HG03097 (cell line): ENCODE data around the gene PARP14.
"Not testable (repeated sequence)": the region's sequence is repeated elsewhere in the genome, so short reads cannot be mapped to it uniquely, and the experiment has no call there.

Source experiments
- ATAC-seq: cut with Tn5 transposase; IDR thresholded peaks from one replicate; pipeline ENCODE4 v1.9.1; 2021; ENCODE audit not compliant: unreplicated experiment, low FRiP score

Gene PARP14

DNA sequence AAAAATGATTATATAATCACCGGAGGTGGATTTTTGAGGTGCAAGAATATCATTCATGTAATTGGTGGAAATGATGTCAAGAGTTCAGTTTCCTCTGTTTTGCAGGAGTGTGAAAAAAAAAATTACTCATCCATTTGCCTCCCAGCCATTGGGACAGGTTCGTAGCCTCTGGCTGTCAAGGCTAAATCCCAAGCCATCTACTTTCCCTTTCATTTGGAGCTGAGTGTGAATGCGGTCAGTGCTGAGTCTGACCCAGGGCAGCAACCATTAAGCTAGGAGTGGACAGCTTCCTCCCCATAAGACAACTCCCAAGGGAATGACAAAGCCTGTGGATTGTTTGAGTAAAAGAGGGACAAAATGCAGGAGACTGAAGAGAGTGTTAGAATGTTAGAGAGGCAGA is 33.6 kb downstream of the PARP14 start:
- ATAC-seq, result no peak

GRCh38 chr3:122716667-122717066 is 36.0 kb downstream of the PARP14 start:
- no peak for ATAC-seq

DNA sequence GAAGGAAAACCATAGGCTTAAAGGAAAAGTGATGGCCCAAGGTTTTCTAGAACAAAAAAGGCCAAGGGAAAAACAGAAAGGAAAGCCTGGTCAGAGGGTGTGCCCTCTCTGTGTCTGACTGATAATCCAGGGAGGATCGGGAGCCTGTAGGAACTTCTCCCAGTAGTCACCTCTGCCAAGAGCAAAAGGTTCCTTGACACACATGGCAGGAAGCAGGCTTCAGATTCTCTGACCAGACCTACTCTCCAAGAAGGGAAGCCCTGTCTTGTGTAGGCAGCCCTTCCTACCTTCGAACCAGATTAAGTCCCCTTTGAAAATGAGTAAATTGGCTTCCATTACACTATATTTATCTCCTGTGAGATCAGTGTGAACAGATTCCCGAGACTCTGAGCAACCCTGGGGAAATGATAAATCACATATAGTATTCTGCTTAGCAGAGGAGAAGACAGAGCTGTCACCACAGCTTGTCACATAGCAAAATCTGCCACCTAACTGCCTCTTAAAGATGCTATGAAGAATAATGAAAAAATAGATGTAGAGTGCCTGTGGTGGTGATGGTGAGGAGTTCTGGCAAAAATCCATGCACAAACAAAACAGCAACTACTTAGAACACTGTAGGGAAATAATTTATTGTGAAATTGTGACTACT is 38.8 kb downstream of the PARP14 start:
- ATAC-seq, result no peak

- no peak for ATAC-seq
Observed at GRCh38 chr3:122725106-122725505, 44.5 kb downstream of the PARP14 start.

GRCh38 chr3:122727294-122727693 is 46.7 kb downstream of the PARP14 start:
- ATAC-seq, result no peak

DNA sequence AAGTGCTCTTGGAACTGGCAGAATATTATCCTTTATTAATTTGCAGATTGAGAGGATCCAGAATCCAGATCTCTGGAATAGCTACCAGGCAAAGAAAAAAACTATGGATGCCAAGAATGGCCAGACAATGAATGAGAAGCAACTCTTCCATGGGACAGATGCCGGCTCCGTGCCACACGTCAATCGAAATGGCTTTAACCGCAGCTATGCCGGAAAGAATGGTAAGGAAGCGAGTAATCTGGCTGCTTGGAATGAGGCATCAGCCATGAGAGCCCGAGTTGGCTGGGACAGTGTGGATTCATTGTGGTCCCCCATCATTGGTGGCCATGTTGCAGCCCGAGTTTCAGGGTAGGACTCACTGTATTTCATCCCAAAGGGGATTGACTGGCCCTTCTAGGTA is 47.1 kb downstream of the PARP14 start:
- ATAC-seq, result no peak

- no peak for ATAC-seq
Observed at GRCh38 chr3:122728186-122728585, 47.5 kb downstream of the PARP14 start.

DNA sequence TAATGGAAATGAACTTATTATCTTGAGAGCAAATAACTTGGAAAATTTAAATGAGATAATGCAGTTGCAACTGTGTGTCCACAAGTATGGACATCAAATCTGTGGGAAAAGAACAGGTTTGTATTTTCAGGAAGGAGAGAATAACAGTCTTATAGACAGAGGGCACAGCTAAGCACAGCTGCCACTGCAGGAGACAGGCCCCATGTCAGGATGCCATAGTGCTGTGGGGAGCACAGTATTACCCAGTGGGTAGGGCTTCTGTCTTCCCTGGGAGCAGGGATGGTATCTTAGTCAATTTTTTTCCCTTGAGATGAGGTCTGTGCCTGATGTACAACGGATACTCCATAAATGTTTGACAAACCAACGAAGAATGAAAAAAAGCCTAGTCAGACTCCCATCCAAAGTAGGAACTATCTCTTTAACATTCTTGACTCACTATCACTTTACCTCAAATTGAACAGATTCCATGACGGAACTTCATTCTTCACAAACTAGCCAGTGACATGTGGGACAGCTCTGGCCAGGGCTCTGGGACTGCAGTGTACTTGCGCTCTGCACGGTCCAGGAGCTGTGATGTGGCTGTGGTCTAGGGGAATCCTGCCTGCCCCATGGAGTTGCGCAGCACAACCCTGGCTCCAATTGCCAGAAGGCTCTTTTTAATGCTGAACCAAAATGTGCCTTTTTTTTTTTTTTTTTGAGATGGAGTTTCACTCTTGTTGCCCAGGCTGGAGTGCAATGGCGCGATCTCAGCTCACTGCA is 48.3 kb downstream of the PARP14 start:
- no peak for ATAC-seq

DNA sequence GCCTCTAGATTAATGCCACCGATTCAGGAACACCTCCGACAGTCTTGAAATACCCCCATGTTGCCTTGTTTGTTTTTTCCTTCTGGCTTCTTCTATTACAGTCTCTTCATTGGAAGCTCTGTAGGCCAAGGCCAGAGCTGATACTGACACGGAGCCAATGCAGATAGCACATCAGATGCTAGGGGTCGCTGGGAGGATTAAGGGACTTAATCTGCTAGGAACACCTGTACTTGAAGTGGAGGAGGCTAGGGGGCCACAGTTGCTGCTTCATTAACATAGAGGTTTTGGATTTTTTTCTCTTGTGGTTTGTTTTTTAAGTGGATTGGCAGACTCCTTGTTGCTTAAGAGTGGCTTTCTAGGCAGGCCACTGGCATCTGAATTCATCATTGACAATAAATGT is 49.6 kb downstream of the PARP14 start:
- no peak for ATAC-seq

- not testable (repeated sequence) for ATAC-seq
Observed at GRCh38 chr3:122732682-122733525, 52.3 kb downstream of the PARP14 start.

GRCh38 chr3:122739172-122739571 is 58.5 kb downstream of the PARP14 start:
- ATAC-seq, result no peak

DNA sequence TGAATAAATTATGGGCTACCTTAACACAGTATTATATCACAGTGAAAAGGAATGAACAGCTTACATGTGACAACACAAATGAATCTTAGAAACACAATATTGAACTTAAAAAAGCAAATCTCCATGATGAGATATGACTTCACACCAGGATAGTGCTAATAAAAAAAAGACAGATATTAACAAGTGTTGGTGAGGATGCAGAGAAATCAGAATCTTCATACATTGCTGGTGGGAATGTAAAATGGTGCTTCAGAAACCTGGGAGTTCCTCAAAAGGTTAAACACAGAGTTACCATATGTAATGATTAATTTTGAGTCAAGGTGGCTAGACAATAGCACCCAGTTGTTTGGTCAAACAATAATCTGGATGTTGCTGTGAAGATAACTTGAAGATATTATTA is 61.6 kb downstream of the PARP14 start:
- no peak for ATAC-seq

DNA sequence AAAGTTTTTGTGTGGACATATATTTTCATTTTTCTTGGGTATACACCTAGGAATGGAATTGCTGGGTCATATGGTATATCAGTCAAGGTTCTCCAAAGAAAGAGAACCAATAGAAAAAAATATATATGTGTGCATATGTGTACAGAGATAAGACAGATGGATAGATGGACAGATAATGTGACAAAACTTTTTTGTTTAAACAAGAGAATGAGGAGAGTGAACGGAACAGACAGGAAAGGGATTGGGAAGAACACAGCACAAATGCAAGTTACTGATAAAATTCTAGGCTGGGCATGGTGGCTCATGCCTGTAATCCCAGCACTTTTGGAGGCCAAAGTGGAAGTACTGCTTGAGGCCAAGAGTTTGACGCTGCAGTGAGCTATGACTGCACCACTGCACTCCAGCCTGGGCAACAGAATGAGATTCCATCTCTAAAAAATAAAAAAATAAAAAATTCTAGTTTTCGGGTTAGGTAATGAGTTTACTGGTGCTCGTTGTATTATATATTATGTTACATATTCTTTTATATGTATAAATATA is 63.0 kb downstream of the PARP14 start:
- no peak for ATAC-seq

- ATAC-seq, result no peak
Observed at GRCh38 chr3:122745369-122746021, 64.9 kb downstream of the PARP14 start.

DNA sequence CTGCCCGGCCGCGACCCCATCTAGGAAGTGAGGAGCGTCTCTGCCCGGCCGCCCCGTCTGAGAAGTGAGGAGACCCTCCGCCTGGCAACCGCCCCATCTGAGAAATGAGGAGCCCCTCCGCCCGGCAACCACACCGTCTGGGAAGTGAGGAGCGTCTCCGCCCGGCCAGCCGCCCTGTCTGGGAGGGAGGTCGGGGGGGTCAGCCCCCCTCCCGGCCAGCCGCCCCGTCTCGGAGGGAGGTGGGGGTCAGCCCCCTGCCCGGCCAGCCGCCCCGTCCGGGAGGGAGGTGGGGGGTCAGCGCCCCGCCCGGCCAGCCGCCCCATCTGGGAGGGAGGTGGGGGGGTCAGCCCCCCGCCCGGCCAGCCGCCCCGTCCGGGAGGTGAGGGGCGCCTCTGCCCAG is 66.7 kb downstream of the PARP14 start:
- not testable (repeated sequence) for ATAC-seq

GRCh38 chr3:122748347-122748746 is 67.7 kb downstream of the PARP14 start:
- ATAC-seq, result no peak

DNA sequence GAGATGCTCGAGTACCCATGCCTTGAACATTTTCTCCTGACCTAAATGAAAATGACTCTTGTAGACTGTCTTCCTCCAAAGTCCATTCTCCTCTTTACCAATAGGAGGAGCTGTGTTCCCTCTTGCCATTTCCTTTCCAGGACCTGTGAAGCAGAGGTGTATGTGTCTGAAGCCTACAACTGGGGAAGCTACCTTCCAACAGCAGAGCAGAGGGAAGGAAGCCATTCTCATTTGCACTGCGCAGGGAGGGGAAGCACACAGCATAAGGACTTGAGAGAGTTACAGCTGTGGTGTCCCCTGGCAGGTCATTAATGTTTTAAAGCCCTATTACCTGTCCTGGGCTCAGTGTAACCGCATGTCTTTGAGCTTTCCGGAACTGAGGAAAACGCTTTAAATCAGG is 74.3 kb downstream of the PARP14 start:
- no peak for ATAC-seq

- no peak for ATAC-seq
Observed at GRCh38 chr3:122755491-122755890, 74.9 kb downstream of the PARP14 start.

DNA sequence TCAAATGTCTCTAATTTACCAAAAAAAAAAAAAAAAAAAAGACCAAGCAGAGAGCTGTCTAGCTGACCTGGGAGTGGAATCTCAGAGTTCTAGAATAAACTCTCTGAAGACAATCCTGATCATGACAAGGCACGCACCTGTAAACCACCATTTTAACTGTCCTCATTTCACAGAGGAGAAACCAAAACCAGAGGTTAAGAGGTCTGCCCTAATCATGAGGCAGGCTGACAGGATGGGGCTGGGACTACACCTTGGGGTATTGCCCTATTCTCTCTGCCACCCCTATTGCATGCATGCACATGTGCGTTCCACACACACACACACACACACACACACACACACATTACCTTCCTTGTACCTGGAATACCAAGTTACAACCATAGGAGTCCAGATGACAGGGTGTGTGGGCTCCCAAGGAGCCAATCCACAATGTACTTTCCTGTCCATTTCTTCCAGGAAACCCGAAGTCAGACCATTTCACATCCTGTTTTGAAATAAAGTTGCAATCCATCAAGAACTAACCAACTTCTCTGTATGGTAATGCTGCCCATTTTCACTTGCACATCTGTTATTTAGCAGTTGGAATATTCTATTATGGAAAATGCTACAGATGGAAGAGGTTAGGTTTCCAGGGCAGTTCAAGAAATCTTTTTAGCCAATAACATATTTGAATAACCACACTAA is 78.4 kb downstream of the PARP14 start:
- ATAC-seq, result no peak
